Liver (tissue), 9 donors: ENCODE measurements around the gene CIITA. TPM values are rescaled to one million over a fixed set of nuclear protein-coding genes. Genes with fewer than 3 reads are reported as not detected.
"Not testable (repeated sequence)": the region's sequence is repeated elsewhere in the genome, so short reads cannot be mapped to it uniquely, and the experiment has no call there.

ENCODE experiments used
- DNase-seq: peaks from one replicate; pipeline ENCODE4 v3.0.0-alpha.2; 2017; ENCODE audit warnings: low spot score
- H3K27ac ChIP-seq, 2 donors: one replicate each; pipeline ENCODE4 v1.7.0; 2013; ENCODE audit warnings: inconsistent platforms in 2 of 2, low read length in 2 of 2, control low read depth in 1 of 2, low read depth in 1 of 2, mild to moderate bottlenecking in 1 of 2
- H3K27me3 ChIP-seq, 4 donors: one replicate each; pipeline versions ENCODE4 v1.6.1 to v1.7.0; 2013; ENCODE audit warnings: low read length in 3 of 4, inconsistent platforms in 1 of 4, mild to moderate bottlenecking in 1 of 4, moderate library complexity in 1 of 4; ENCODE audit not compliant: control insufficient read depth in 4 of 4, insufficient read depth in 4 of 4
- H3K36me3 ChIP-seq, 4 donors: one replicate each; pipeline versions ENCODE4 v1.6.1 to v1.7.0; 2013; ENCODE audit warnings: low read length in 3 of 4, mild to moderate bottlenecking in 3 of 4, low read depth in 1 of 4, moderate library complexity in 1 of 4; ENCODE audit not compliant: control insufficient read depth in 4 of 4, insufficient read depth in 3 of 4
- H3K4me1 ChIP-seq, 4 donors: one replicate each; pipeline versions ENCODE4 v1.6.1 to v1.7.0; 2013; ENCODE audit warnings: low read length in 3 of 4, mild to moderate bottlenecking in 3 of 4, moderate library complexity in 1 of 4; ENCODE audit not compliant: control insufficient read depth in 4 of 4, insufficient read depth in 4 of 4
- H3K4me3 ChIP-seq, 3 donors: one replicate each; pipeline versions ENCODE4 v1.6.1 to v1.7.0; 2013; ENCODE audit warnings: low read length in 3 of 3, control low read depth in 1 of 3, low read depth in 1 of 3, mild to moderate bottlenecking in 1 of 3
- H3K9ac ChIP-seq, 2 donors: one replicate each; pipeline ENCODE4 v1.7.0; 2013; ENCODE audit warnings: low read length in 2 of 2, mild to moderate bottlenecking in 2 of 2, moderate library complexity in 2 of 2, control low read depth in 1 of 2, low read depth in 1 of 2
- H3K9me3 ChIP-seq, 4 donors: one replicate each; pipeline versions ENCODE4 v1.6.1 to v1.7.0; 2013; ENCODE audit warnings: low read length in 3 of 4; ENCODE audit not compliant: control insufficient read depth in 4 of 4
- EGR1 ChIP-seq, 2 donors: IDR thresholded peaks; 2 replicates each; pipeline ENCODE4 v1.6.1; 2016 to 2018; ENCODE audit warnings: antibody characterized with exemption in 2 of 2, low read depth in 2 of 2
- FOXA1 ChIP-seq: IDR thresholded peaks from 2 replicates; pipeline ENCODE4 v1.6.1; 2016; ENCODE audit warnings: antibody characterized with exemption
- FOXA2 ChIP-seq: IDR thresholded peaks from 2 replicates; pipeline ENCODE4 v1.6.1; 2016; ENCODE audit warnings: antibody characterized with exemption
- GABPA ChIP-seq, 2 donors: IDR thresholded peaks in 1 of 2; conservative IDR thresholded peaks in 1 of 2; 2 replicates each; pipeline ENCODE4 v1.6.1; 2016; ENCODE audit warnings: antibody characterized with exemption in 2 of 2, mild to moderate bottlenecking in 1 of 2, moderate library complexity in 1 of 2
- HNF4A ChIP-seq, 2 donors: conservative IDR thresholded peaks; 2 replicates each; pipeline ENCODE4 v1.6.1; 2016; ENCODE audit warnings: antibody characterized with exemption in 2 of 2, mild to moderate bottlenecking in 2 of 2
- HNF4G ChIP-seq: IDR thresholded peaks from 2 replicates; pipeline ENCODE4 v1.6.1; 2016; ENCODE audit warnings: antibody characterized with exemption
- JUND ChIP-seq, 2 donors: IDR thresholded peaks; 2 replicates each; pipeline ENCODE4 v1.6.1; 2016; ENCODE audit warnings: antibody characterized with exemption in 2 of 2
- NR2F2 ChIP-seq: IDR thresholded peaks from 2 replicates; pipeline ENCODE4 v1.6.1; 2016; ENCODE audit warnings: antibody characterized with exemption
- RAD21 ChIP-seq, 2 donors: IDR thresholded peaks; 2 replicates each; pipeline ENCODE4 v1.6.1; 2016; ENCODE audit warnings: antibody characterized with exemption in 2 of 2, mild to moderate bottlenecking in 2 of 2
- RXRA ChIP-seq, 2 donors: IDR thresholded peaks; 2 replicates each; pipeline ENCODE4 v1.6.1; 2017 to 2018; ENCODE audit warnings: antibody characterized with exemption in 2 of 2, mild to moderate bottlenecking in 1 of 2
- SP1 ChIP-seq: IDR thresholded peaks from 2 replicates; pipeline ENCODE4 v1.6.1; 2018; ENCODE audit warnings: antibody characterized with exemption, mild to moderate bottlenecking
- TAF1 ChIP-seq: conservative IDR thresholded peaks from 2 replicates; pipeline ENCODE4 v1.6.1; 2016; ENCODE audit warnings: antibody characterized with exemption, mild to moderate bottlenecking
- YY1 ChIP-seq: IDR thresholded peaks from 2 replicates; pipeline ENCODE4 v1.6.1; 2016; ENCODE audit warnings: antibody characterized with exemption, mild to moderate bottlenecking
- WGBS: extraction: QIAGEN DNeasy Blood & Tissue Kit; methylation state at CpG from one replicate; pipeline ENCODE4 v1.1.7; 2013; 5-methylcytosine and 5-hydroxymethylcytosine counted together
- polyA plus RNA-seq, 2 donors: library from polyadenylated mRNA; stranded (reverse) in 1 of 2; unstranded in 1 of 2; fragments of 200-250 nt in 1 of 2; fragments of >200 nt in 1 of 2; fragmentation: Nextera tagmentation in 1 of 2; extraction: Ambion mirVana in 1 of 2; gene quantifications; one replicate each; pipeline versions ENCODE4 v1.2.1 to v1.2.3, GENCODE V29; 2013 to 2015
- total RNA-seq, 2 donors: library from RNA; depleted of rRNA; stranded (reverse); fragments of >200 nt; gene quantifications; one replicate each; pipeline ENCODE4 v1.2.3, GENCODE V29; 2014
- TF ChIP-seq, protein P1 (sequence below): IDR thresholded peaks from 2 replicates; pipeline ENCODE4 v1.6.1; 2016; ENCODE audit warnings: antibody characterized with exemption
- TF ChIP-seq, protein P2 (sequence below): IDR thresholded peaks from 2 replicates; pipeline ENCODE4 v1.6.1; 2016; ENCODE audit warnings: antibody characterized with exemption
- TF ChIP-seq, protein P3 (sequence below): IDR thresholded peaks from 2 replicates; pipeline ENCODE4 v1.6.1; 2016; ENCODE audit warnings: antibody characterized with exemption, mild to moderate bottlenecking
- TF ChIP-seq, protein P4 (sequence below): fragments of 150-350 bp; IDR thresholded peaks from 2 replicates; pipeline ENCODE4 v1.5.1; 2017; ENCODE audit warnings: improper control_type of control experiment, low read depth, low read length; ENCODE audit not compliant: missing input control
- TF ChIP-seq, protein P5 (sequence below): IDR thresholded peaks from 2 replicates; pipeline ENCODE4 v1.6.1; 2016; ENCODE audit warnings: antibody characterized with exemption
- donor health status: healthy.
- donor health status: healthy.
- donor health status: healthy.
- donor health status: healthy.
- donor health status: healthy.

CIITA gene
- total and polyA plus RNA-seq, 4 donors, result 1.6 to 4.2 (median 2.2) TPM

DNA sequence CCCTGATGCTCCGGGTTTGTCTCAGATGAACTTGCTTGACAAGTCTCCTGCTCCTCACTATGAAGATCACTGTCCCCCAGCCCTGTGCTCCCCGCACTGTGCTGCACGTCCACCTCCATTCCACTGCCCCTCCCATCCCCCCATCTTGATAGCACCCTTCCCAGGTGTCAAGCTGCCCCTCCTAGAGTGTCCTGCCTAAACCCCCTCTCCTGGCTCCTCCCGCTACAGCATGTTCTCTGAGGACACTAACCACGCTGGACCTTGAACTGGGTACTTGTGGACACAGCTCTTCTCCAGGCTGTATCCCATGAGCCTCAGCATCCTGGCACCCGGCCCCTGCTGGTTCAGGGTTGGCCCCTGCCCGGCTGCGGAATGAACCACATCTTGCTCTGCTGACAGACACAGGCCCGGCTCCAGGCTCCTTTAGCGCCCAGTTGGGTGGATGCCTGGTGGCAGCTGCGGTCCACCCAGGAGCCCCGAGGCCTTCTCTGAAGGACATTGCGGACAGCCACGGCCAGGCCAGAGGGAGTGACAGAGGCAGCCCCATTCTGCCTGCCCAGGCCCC, 46.7 kb downstream of the CIITA start:
- H3K27ac ChIP-seq, result peak overlapping the region; percentile 64 to 86
- WGBS, result 30% methylated on average over 14 of the region's 14 CpGs

DNA sequence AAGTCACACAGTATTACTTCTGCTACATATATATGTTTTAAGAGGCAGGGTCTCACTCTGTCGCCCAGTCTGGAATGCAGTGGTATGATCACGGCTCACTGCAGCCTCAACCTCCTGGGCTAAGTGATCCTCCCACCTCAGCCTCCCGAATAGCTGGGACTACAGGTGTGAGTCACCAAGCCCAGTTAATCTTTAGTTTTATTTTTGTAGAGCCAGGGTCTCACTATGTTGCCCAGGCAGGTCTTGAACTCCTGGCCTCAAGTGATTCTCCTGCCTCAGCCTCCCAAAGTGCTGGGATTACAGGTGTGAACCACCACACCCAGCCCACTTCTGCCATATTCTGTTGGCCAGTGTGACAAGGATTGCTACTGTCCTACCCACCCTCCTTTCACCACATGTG, 48.3 kb downstream of the CIITA start:
- WGBS, result 97% methylated on average over 3 of the region's 3 CpGs
- not testable (repeated sequence) for H3K27me3 ChIP-seq, H3K36me3 ChIP-seq, H3K4me3 ChIP-seq, DNase-seq, H3K9me3 ChIP-seq, H3K9ac ChIP-seq, H3K27ac ChIP-seq
- peaks cover 18 to 97% (median 89%) of the 10 kb centered on the region in 4 donors for H3K4me1 ChIP-seq

More for the DNA sequence above, 46.7 kb downstream of the CIITA start:
- Histone ChIP-seq H3K27me3 (no peaks in the 10 kb centered on the region), H3K4me1 (peaks cover 13 to 82% (median 77%) of the 10 kb centered on the region in 4 donors), H3K9me3 (no peaks in the 10 kb centered on the region), H3K36me3 (peaks cover 1 to 9% (median 4%) of the 10 kb centered on the region in 4 donors), H3K4me3 (no peak overlapping the region), H3K9ac (no peak overlapping the region)
- TF ChIP-seq, protein P1, sequence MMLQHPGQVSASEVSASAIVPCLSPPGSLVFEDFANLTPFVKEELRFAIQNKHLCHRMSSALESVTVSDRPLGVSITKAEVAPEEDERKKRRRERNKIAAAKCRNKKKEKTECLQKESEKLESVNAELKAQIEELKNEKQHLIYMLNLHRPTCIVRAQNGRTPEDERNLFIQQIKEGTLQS, result peak; percentile 57
- TF ChIP-seq HNF4G, result peak; percentile 91
- TF ChIP-seq, protein P2, sequence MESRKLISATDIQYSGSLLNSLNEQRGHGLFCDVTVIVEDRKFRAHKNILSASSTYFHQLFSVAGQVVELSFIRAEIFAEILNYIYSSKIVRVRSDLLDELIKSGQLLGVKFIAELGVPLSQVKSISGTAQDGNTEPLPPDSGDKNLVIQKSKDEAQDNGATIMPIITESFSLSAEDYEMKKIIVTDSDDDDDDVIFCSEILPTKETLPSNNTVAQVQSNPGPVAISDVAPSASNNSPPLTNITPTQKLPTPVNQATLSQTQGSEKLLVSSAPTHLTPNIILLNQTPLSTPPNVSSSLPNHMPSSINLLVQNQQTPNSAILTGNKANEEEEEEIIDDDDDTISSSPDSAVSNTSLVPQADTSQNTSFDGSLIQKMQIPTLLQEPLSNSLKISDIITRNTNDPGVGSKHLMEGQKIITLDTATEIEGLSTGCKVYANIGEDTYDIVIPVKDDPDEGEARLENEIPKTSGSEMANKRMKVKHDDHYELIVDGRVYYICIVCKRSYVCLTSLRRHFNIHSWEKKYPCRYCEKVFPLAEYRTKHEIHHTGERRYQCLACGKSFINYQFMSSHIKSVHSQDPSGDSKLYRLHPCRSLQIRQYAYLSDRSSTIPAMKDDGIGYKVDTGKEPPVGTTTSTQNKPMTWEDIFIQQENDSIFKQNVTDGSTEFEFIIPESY, result peak; percentile 79
- peak; percentile 95 for TF ChIP-seq SP1
- peak in 1 of 2 donors; percentile 44 for TF ChIP-seq EGR1 (IDR thresholded peaks at IDR 0.05; ENCODE audit: low read depth in 2 of 2)
- TF ChIP-seq RXRA (IDR thresholded peaks at IDR 0.05), result peak; percentile 96 to 98
- TF ChIP-seq, protein P3, sequence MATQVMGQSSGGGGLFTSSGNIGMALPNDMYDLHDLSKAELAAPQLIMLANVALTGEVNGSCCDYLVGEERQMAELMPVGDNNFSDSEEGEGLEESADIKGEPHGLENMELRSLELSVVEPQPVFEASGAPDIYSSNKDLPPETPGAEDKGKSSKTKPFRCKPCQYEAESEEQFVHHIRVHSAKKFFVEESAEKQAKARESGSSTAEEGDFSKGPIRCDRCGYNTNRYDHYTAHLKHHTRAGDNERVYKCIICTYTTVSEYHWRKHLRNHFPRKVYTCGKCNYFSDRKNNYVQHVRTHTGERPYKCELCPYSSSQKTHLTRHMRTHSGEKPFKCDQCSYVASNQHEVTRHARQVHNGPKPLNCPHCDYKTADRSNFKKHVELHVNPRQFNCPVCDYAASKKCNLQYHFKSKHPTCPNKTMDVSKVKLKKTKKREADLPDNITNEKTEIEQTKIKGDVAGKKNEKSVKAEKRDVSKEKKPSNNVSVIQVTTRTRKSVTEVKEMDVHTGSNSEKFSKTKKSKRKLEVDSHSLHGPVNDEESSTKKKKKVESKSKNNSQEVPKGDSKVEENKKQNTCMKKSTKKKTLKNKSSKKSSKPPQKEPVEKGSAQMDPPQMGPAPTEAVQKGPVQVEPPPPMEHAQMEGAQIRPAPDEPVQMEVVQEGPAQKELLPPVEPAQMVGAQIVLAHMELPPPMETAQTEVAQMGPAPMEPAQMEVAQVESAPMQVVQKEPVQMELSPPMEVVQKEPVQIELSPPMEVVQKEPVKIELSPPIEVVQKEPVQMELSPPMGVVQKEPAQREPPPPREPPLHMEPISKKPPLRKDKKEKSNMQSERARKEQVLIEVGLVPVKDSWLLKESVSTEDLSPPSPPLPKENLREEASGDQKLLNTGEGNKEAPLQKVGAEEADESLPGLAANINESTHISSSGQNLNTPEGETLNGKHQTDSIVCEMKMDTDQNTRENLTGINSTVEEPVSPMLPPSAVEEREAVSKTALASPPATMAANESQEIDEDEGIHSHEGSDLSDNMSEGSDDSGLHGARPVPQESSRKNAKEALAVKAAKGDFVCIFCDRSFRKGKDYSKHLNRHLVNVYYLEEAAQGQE, result peak; percentile 46
- peak; percentile 86 for TF ChIP-seq YY1
- peak; percentile 72 for TF ChIP-seq FOXA1
- TF ChIP-seq FOXA2, result peak; percentile 86
- TF ChIP-seq, protein P4, sequence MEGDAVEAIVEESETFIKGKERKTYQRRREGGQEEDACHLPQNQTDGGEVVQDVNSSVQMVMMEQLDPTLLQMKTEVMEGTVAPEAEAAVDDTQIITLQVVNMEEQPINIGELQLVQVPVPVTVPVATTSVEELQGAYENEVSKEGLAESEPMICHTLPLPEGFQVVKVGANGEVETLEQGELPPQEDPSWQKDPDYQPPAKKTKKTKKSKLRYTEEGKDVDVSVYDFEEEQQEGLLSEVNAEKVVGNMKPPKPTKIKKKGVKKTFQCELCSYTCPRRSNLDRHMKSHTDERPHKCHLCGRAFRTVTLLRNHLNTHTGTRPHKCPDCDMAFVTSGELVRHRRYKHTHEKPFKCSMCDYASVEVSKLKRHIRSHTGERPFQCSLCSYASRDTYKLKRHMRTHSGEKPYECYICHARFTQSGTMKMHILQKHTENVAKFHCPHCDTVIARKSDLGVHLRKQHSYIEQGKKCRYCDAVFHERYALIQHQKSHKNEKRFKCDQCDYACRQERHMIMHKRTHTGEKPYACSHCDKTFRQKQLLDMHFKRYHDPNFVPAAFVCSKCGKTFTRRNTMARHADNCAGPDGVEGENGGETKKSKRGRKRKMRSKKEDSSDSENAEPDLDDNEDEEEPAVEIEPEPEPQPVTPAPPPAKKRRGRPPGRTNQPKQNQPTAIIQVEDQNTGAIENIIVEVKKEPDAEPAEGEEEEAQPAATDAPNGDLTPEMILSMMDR, result peak; percentile 3
- peak; percentile 78 for TF ChIP-seq TAF1
- peak in 1 of 2 donors; percentile 32 for TF ChIP-seq GABPA (IDR thresholded peaks at IDR 0.05 in 1 of 2, conservative IDR thresholded peaks at IDR 0.05 in 1 of 2)
- TF ChIP-seq NR2F2, result no peak
- TF ChIP-seq JUND (IDR thresholded peaks at IDR 0.05), result peak; percentile 85 to 88
- peak; percentile 96 to 98 for TF ChIP-seq HNF4A (conservative IDR thresholded peaks at IDR 0.05)
- TF ChIP-seq, protein P5, sequence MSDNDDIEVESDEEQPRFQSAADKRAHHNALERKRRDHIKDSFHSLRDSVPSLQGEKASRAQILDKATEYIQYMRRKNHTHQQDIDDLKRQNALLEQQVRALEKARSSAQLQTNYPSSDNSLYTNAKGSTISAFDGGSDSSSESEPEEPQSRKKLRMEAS, result peak; percentile 97
- TF ChIP-seq RAD21 (IDR thresholded peaks at IDR 0.05), result peak; percentile 28 to 58
- peak; percentile 47 for DNase-seq
